Progenitor cell of endocrine pancreas (in vitro differentiated cells): ENCODE measurements around the gene KAZN. TPM values are rescaled to one million over a fixed set of nuclear protein-coding genes. Genes with fewer than 3 reads are reported as not detected.

Source experiments
- DNase-seq: peaks from one replicate; pipeline ENCODE4 v3.0.0; 2021; ENCODE audit warnings: low spot score; ENCODE audit not compliant: unreplicated experiment
- H3K27ac Mint-ChIP-seq: 2 replicates; pipeline ENCODE4 v1.8.0; 2021; ENCODE audit warnings: mild to moderate bottlenecking, moderate library complexity, mixed read lengths
- H3K27me3 Mint-ChIP-seq: 2 replicates; pipeline ENCODE4 v1.8.0; 2021; ENCODE audit warnings: mixed read lengths
- H3K36me3 Mint-ChIP-seq: 2 replicates; pipeline ENCODE4 v1.8.0; 2022; ENCODE audit warnings: mixed read lengths; ENCODE audit not compliant: insufficient read depth
- H3K4me1 Mint-ChIP-seq: 2 replicates; pipeline ENCODE4 v1.8.0; 2021; ENCODE audit warnings: low read depth, mixed read lengths
- H3K4me3 Mint-ChIP-seq: 2 replicates; pipeline ENCODE4 v1.8.0; 2021; ENCODE audit warnings: low read depth, mild to moderate bottlenecking, moderate library complexity, mixed read lengths
- H3K9me3 Mint-ChIP-seq: 2 replicates; pipeline ENCODE4 v1.8.0; 2021; ENCODE audit warnings: low read depth, mixed read lengths
- CTCF ChIP-seq: fragments of 200-600 bp; sonication (generic); IDR thresholded peaks from one replicate; pipeline ENCODE4 v1.5.0; 2021; ENCODE audit warnings: antibody characterized with exemption, mild to moderate bottlenecking; ENCODE audit not compliant: unreplicated experiment
- total RNA-seq: library from RNA; stranded (reverse); gene quantifications from 2 replicates; pipeline ENCODE4 v1.2.1, GENCODE V29; 2021

The KAZN gene
- total RNA-seq, 1 donor from 2014 or later, result 12.9 TPM

GRCh38 chr1:14825396-14825795, 226.9 kb downstream of the KAZN start:
- H3K4me3 Mint-ChIP-seq, result no peak overlapping the region
- no peak overlapping the region for H3K27ac Mint-ChIP-seq
- no peak for TF ChIP-seq CTCF
- no peaks in the 10 kb centered on the region for H3K9me3 Mint-ChIP-seq
- H3K27me3 Mint-ChIP-seq, result no peaks in the 10 kb centered on the region
- H3K4me1 Mint-ChIP-seq, result peaks cover 9% of the 10 kb centered on the region
- DNase-seq, result no peak
- H3K36me3 Mint-ChIP-seq, result no peaks in the 10 kb centered on the region

GRCh38 chr1:14826172-14826636, 227.7 kb downstream of the KAZN start:
- no peak for TF ChIP-seq CTCF
- Mint-ChIP-seq H3K4me1 (peaks cover 7% of the 10 kb centered on the region), H3K36me3 (no peaks in the 10 kb centered on the region), H3K27ac (no peak overlapping the region), H3K9me3 (no peaks in the 10 kb centered on the region), H3K4me3 (no peak overlapping the region), H3K27me3 (no peaks in the 10 kb centered on the region)
- DNase-seq, result no peak

GRCh38 chr1:14826731-14827326, 228.3 kb downstream of the KAZN start:
- Mint-ChIP-seq H3K36me3 (no peaks in the 10 kb centered on the region), H3K9me3 (no peaks in the 10 kb centered on the region), H3K4me3 (no peak overlapping the region), H3K27ac (no peak overlapping the region), H3K27me3 (no peaks in the 10 kb centered on the region), H3K4me1 (peaks cover 5% of the 10 kb centered on the region)
- no peak for TF ChIP-seq CTCF
- no peak for DNase-seq

GRCh38 chr1:14827870-14828269, 229.4 kb downstream of the KAZN start:
- Mint-ChIP-seq H3K9me3 (no peaks in the 10 kb centered on the region), H3K27me3 (no peaks in the 10 kb centered on the region), H3K27ac (no peak overlapping the region), H3K36me3 (no peaks in the 10 kb centered on the region), H3K4me1 (no peaks in the 10 kb centered on the region), H3K4me3 (no peak overlapping the region)
- no peak for DNase-seq
- no peak for TF ChIP-seq CTCF

- Mint-ChIP-seq H3K4me3 (no peak overlapping the region), H3K27me3 (no peaks in the 10 kb centered on the region), H3K27ac (no peak overlapping the region), H3K4me1 (no peaks in the 10 kb centered on the region), H3K36me3 (no peaks in the 10 kb centered on the region), H3K9me3 (no peaks in the 10 kb centered on the region)
- no peak for TF ChIP-seq CTCF
- DNase-seq, result no peak
These were observed 230.2 kb downstream of the KAZN start for GRCh38 chr1:14828665-14829064.
